ENCODE results near the gene POU2AF1. TPM values are rescaled to one million over a fixed set of nuclear protein-coding genes. Genes with fewer than 3 reads are reported as not detected.
A peak's percentile ranks its signal among the peaks of the same experiment; 100 is the strongest.

The POU2AF1 gene
- total and polyA plus RNA-seq, 8 donors = 0.38 to 4.5 (median 0.98) TPM

GRCh38 chr11:111353776-111354600 is 25.1 kb downstream of the POU2AF1 start:
- intact Hi-C loops (cut with DNase I) = no loop called here
- no peak for ATAC-seq

GRCh38 chr11:111352935-111353710 is 26.0 kb downstream of the POU2AF1 start:
- DNase-seq = no peak
- no peak for TF ChIP-seq CTCF (IDR thresholded peaks at IDR 0.05)
- intact Hi-C loops (cut with DNase I) = no loop called here

More at GRCh38 chr11:111353776-111354600, 25.1 kb downstream of the POU2AF1 start:
- TF ChIP-seq CTCF (IDR thresholded peaks at IDR 0.05) = no peak
- no peak overlapping the region for H3K27ac ChIP-seq
- no peaks in the 10 kb centered on the region for H3K9me3 ChIP-seq
- H3K4me1 ChIP-seq = no peaks in the 10 kb centered on the region
- H3K36me3 ChIP-seq = no peaks in the 10 kb centered on the region
- H3K27me3 ChIP-seq = no peaks in the 10 kb centered on the region
- no peak for DNase-seq
- no peak overlapping the region for H3K4me3 ChIP-seq

GRCh38 chr11:111352231-111352746 is 26.8 kb downstream of the POU2AF1 start:
- Histone ChIP-seq H3K9me3 (no peaks in the 10 kb centered on the region), H3K4me1 (no peaks in the 10 kb centered on the region), H3K4me3 (no peak overlapping the region), H3K27me3 (no peaks in the 10 kb centered on the region), H3K27ac (no peak overlapping the region), H3K36me3 (no peaks in the 10 kb centered on the region)
- DNase-seq (no peak), ATAC-seq (no peak)
- intact Hi-C loops (cut with DNase I) = no loop called here
- TF ChIP-seq CTCF (IDR thresholded peaks at IDR 0.05) = no peak

More at GRCh38 chr11:111352935-111353710, 26.0 kb downstream of the POU2AF1 start:
- Histone ChIP-seq H3K36me3 (no peaks in the 10 kb centered on the region), H3K27ac (no peak overlapping the region), H3K4me3 (no peak overlapping the region), H3K27me3 (no peaks in the 10 kb centered on the region), H3K9me3 (no peaks in the 10 kb centered on the region), H3K4me1 (no peaks in the 10 kb centered on the region)
- peak; percentile 49 for ATAC-seq

- H3K9me3 ChIP-seq = no peaks in the 10 kb centered on the region
- no peak for TF ChIP-seq CTCF (IDR thresholded peaks at IDR 0.05)
- no peaks in the 10 kb centered on the region for H3K36me3 ChIP-seq
- no peak for DNase-seq
- H3K4me1 ChIP-seq = no peaks in the 10 kb centered on the region
- no peak overlapping the region for H3K27ac ChIP-seq
- H3K27me3 ChIP-seq = no peaks in the 10 kb centered on the region
- intact Hi-C loops (cut with DNase I) = no loop called here
- ATAC-seq = no peak
- no peak overlapping the region for H3K4me3 ChIP-seq
Observed at GRCh38 chr11:111351374-111352055, 27.6 kb downstream of the POU2AF1 start.

Data from left lung (tissue), 10 donors.